ENCODE results near the gene SYNGR2. TPM values are rescaled to one million over a fixed set of nuclear protein-coding genes. Genes with fewer than 3 reads are reported as not detected.

SYNGR2 gene
- total and polyA plus RNA-seq, 2 of the 8 experiments (the other 6 are each of a cell fraction or from before 2014, with no cell fraction given) = 50.0 to 139 TPM

- TF ChIP-seq CHD7 (IDR thresholded peaks at IDR 0.05; ENCODE audit: insufficient replicate concordance, low read length) (no peak), EGR1 (IDR thresholded peaks at IDR 0.05; ENCODE audit: borderline replicate concordance, low read depth, low read length) (no peak), GTF2F1 (IDR thresholded peaks at IDR 0.05; ENCODE audit: borderline replicate concordance, low read depth, low read length) (no peak), SIX5 (IDR thresholded peaks at IDR 0.05; ENCODE audit: low read depth, low read length) (no peak), POLR2A (IDR thresholded peaks at IDR 0.05; ENCODE audit: control extremely low read depth in 1 of 2, low read depth in 2 of 2, low read length in 2 of 2) (no peak), E2F6 (IDR thresholded peaks at IDR 0.05) (no peak), ATF3 (IDR thresholded peaks at IDR 0.05; ENCODE audit: insufficient read depth, low read depth, low read length) (no peak), CHD2 (IDR thresholded peaks at IDR 0.05; ENCODE audit: low read length) (no peak)
These were observed 35.0 kb upstream of the SYNGR2 start (continued) for GRCh38 chr17:78133179-78133951.

Data from H1 (cell line).